Sciatic nerve (tissue), 2 donors: ENCODE measurements around the gene CHST14. TPM values are rescaled to one million over a fixed set of nuclear protein-coding genes. Genes with fewer than 3 reads are reported as not detected.

Experiments
- ATAC-seq: fragments of 200-7000 bp; cut with Tn5 transposase; one replicate; pipeline ENCODE4 v1.9.1; 2020; ENCODE audit warnings: mild to moderate bottlenecking, moderate library complexity
- DNase-seq: peaks from one replicate; pipeline ENCODE4 v3.0.0-alpha.2; 2020; ENCODE audit warnings: low spot score
- intact Hi-C: fragments of 100-400 bp; cut with DNase I; formaldehyde crosslinking; loops from one replicate; pipeline ENCODE4 v1.14.2; 2022
- total RNA-seq: library from RNA; stranded (reverse); fragmentation: NEBNext Ultra II Directional; extraction: Animal tissue kit (Norgen Biotek cat#: 25700); gene quantifications from one replicate; pipeline ENCODE4 v1.2.1, GENCODE V29; 2021
- donor health status: DM: no; HTN: no; CAD: no.
- donor health status: DM: no; HTN: no; CAD: no.

CHST14 gene
- total RNA-seq, 1 donor from 2014 or later, result 13.5 TPM

DNA sequence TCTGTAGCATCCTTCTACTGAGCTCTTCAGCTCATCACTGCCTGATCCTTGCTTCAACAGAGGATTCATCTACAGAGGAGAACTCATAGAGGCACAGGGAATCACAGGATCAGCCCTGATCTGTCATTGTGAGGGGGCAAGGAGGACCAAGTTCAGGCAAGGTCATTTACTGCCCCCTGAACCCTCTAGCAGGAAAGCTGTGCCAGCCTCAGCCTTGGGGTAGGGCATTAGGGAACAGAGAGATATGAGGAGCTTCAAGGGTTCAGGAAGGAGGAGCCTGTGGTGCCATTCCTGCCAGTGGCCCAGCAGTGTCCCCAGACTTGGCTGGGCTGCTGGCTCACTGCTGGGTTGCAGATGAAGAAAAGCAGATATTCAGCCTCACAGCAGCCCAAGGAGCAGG is 8.2 kb downstream of the CHST14 start:
- intact Hi-C loops, result no loop called here
- DNase-seq (no peak), ATAC-seq (no peak)

DNA sequence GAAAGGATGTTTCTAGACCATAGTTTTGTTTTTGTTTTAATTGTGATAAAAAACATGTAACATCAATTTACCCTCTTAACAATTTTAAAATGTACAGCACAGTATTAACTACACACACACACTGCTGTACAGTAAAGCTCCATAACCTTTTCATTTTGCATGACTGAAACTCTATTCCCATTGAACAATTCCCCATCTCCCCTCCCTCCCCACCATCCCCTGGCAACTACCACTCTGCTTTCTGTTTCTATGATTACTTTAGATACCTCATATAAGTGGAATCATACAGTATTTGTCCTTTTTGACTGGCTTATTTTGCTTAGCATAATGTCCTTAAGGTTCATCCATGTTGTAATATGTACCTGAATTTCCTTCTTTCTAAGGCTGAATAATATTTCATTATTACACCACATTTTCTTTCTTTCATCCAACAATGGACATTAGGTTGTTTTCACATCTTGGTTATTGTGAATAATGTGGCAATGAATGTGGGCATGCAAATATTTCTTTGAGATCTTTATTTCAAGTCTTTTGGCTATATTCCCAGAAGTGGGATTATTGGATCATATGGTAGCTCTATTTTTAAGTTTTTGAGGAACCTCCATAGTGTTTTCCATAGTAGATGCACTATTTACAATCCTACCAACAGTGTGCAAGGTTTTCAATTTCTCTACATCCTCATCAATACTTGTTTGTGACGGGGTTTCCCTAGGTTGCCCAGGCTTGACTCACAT is 10.7 kb downstream of the CHST14 start:
- intact Hi-C loops, result no loop called here
- DNase-seq (no peak), ATAC-seq (no peak)

DNA sequence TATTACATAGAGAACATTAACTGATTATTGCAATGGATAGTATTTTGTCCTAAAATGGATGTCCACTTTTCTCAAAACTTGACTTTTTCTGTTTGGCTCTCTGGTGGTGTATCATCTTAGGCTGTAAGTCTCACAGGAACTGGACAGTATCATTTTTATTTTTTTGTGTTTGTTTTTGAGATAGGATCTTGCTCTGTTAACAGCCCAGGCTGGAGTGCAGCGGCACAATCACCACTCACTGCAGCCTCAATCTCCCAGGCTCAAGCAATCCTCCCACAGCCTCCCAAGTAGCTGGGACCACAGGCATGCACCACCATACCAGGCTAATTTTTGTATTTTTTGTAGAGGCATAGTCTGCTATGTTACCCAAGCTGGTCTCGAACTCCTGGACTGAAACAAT is 13.1 kb downstream of the CHST14 start:
- ATAC-seq, result no peak
- no peak for DNase-seq
- intact Hi-C loops, result no loop called here

GRCh38 chr15:40486066-40486770 is 15.4 kb downstream of the CHST14 start:
- intact Hi-C loops, result no loop called here
- DNase-seq (no peak), ATAC-seq (no peak)

GRCh38 chr15:40487816-40488682 is 17.3 kb downstream of the CHST14 start:
- intact Hi-C loops, result no loop called here
- DNase-seq (no peak), ATAC-seq (no peak)

DNA sequence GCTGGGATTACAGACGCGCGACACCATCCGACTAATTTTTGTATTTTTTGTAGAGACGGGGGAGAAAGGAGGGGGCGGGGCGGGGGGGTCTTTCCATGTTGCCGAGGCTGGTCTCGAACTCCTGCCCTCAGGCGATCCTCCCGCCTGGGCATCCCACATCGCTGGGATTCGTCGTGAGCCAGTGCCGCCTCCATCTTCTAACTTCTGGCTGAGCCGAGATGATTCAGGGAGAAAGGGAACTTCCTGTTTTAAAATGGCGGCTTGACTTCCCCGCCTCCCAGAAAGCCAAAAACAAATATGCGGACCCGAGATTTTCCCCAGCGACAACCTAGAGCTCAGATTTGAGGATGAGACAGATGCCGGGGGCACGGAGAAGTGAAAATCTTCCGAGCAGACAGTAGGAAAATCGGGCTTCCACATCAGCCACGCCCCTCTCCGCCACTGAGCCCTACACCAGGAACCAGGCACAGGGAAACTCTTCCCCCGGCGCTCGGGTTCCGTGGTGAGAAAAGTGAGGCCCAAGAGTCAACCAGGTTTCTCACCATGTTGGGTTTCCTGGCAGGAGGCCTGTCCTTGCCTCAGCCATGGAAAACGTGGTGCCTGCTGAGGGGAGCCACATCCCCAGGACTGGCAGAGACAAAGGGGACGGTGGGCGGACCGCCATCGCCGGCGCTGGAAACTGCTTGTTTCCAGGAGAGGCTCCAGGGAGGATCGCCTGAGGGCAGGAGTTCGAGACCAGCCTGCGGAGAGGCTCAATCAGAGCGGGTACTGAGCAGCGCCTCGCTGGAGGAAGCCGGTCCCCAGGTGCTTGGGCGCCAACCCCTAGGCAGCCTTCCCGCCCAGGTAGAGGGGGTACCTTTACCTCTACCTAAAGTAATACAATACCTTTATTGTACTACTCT is 18.7 kb downstream of the CHST14 start:
- ATAC-seq (no peak), DNase-seq (no peak)
- intact Hi-C loops, result no loop called here

DNA sequence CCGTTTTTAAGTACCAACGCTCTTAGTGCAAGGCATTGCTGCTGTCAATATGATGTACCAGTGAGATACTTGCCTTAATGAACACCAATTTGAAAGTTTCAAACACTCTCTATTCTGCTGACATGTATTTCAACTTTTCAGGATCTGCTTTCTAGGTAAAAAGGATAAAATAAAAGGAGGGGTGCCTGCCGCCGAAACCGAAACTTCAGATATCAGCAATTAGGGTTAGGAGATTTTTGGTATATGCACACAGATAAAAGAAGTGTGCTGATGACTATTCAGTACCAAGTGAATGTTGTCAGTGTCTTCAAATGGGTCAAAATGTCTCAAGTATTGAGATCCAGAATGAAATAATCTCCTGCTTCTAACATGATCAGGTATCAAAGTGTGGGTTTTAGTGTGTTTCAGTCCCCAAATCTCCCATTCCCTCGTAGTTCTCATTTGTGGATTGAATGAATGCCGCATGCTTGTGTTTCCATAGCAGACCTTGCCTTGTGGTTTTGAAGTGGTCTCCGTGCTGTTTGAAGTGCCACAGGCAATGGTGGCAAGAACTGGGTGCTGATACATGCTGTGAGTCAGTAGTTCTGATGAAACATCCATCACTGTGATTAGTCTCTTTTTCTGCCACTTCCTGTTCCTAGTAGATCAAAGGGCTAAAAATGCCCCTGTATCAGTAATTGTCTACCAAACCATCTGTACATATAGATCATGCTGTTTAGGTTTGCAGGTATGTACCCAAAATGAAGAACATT is 22.5 kb downstream of the CHST14 start:
- intact Hi-C loops, result no loop called here
- DNase-seq, result no peak
- no peak for ATAC-seq

DNA sequence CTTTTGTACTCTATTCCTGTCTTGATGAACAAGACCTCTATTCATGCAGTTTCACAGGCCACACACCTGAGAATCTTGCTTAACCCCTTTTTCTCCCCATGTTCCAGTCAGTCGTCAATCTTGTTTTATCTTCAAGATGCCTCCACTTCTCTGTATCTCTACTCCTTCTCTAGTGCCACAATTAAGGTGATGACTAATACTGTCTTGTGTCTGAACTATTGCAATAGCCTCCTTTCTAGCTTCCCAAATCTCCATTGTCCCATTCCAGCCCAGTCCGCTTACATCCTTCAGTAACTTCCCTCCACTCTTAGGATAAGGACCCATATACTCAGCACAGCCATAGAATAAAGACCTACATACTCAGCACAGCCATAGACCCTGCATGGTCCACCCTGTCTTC is 24.7 kb downstream of the CHST14 start:
- ATAC-seq, result no peak
- intact Hi-C loops, result no loop called here
- no peak for DNase-seq

DNA sequence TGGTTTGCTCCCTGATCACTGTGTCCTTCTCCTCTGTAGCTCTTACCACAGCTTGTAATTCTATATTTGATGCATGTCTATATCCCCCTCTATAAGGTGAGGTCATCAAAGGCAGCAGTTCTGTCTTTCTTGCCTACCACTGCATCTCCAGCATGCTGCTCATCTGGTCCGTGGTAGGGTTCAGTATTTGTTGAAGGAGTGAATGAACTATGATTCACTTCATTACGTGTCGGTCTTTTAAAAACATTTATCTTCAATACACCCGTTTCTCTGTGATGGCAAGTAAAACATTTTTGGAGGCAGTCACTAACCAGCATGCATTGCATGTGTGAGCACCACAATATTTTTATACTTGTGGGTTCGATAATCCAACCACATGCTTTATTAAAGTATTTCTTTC is 27.6 kb downstream of the CHST14 start:
- DNase-seq (no peak), ATAC-seq (no peak)
- intact Hi-C loops, result no loop called here

- no peak for ATAC-seq
- intact Hi-C loops, result no loop called here
These were observed 28.1 kb downstream of the CHST14 start for GRCh38 chr15:40498891-40499290.

DNA sequence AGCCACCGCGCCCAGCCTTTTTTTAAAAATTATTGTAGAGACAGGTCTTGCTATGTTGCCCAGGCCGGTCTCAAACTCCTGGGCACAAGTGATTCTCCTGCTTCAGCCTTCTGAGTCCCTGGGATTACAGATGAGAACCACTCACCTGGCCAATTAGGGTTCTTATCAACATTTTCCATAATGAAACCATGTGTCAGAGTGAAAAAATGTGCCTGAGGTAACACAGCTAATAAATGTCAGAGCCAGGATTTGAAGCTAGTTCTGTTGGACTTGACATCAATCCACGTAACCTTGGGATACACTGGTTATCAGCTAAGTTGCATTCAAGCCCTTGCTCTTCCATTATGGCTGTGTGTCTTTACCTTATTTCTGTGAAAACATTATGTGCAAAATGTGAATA is 29.1 kb downstream of the CHST14 start:
- intact Hi-C loops, result no loop called here
- DNase-seq (no peak), ATAC-seq (no peak)

More at GRCh38 chr15:40498891-40499290, 28.1 kb downstream of the CHST14 start:
- DNase-seq, result no peak

DNA sequence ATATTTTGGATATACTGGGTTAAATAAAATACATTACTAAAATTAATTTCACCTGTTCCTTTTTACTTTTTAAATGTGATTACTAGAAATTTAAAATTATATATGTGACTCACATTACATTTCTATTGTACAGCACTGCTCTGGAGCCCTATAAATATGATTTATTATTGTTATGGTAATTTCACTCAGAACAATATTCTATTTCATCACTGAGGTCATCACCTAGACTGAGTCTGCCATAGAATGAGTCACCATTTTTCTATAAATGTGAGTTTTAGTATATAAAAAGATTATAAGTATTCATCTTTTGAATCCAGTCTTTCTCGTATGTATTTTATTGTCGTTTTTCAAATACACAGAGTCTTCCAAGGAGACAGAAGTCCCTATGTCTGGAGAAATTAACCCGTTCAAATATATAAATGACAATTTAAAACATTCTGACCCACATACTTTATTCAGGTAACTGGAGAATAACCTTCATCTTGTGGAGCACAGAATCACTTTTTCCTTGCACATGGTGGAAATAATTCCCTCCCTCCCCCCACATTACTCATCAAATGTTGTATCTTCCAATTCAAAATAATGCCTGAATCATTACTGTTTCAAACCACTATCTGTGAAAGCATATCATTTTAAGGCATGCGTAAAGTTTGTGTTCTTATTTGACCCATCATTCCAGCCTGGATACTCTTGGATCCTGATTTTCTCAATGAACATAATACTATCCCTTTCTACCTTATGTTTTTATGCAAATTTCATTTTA is 30.0 kb downstream of the CHST14 start:
- no peak for DNase-seq
- intact Hi-C loops, result no loop called here
- no peak for ATAC-seq

GRCh38 chr15:40501487-40501886 is 30.7 kb downstream of the CHST14 start:
- ATAC-seq, result no peak
- intact Hi-C loops, result no loop called here
- DNase-seq, result no peak

GRCh38 chr15:40506964-40507571 is 36.3 kb downstream of the CHST14 start:
- ATAC-seq (peak; percentile 92), DNase-seq (peak; percentile 81)
- intact Hi-C loops, result no loop called here

DNA sequence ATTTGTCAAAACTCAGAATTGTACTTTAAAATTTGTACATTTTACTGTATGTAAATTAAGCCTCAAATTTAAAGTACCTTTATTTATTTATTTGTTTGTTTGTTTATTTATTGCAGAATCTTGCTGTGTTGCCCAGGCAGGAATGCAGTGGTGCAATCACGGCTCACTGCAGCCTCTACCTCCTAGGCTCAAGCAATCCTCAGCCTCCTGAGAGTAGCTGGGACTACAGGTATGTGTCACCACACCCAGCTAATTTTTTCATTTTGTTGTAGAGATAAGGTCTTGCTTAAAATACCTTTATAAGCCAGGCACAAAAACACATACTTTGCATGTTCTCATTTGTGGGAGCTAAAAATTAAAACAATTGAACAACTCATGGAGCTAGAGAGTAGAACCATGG is 37.4 kb downstream of the CHST14 start:
- intact Hi-C loops, result no loop called here

GRCh38 chr15:40510201-40510600 is 39.4 kb downstream of the CHST14 start:
- ATAC-seq (no peak), DNase-seq (no peak)
- intact Hi-C loops, result no loop called here

More for the DNA sequence above, 37.4 kb downstream of the CHST14 start:
- DNase-seq (no peak), ATAC-seq (no peak)

GRCh38 chr15:40511093-40511471 is 40.3 kb downstream of the CHST14 start:
- intact Hi-C loops, result no loop called here
- DNase-seq, result no peak
- ATAC-seq, result peak; percentile 3
